ENCODE measurements around the gene MAML3.
A peak's percentile ranks its signal among the peaks of the same experiment; 100 is the strongest.

MAML3 gene

GRCh38 chr4:140153419-140153717, 616 bp downstream of the MAML3 start:
- no peak for DNase-seq

- DNase-seq = peak; percentile 42 to 50
Observed at GRCh38 chr4:140152751-140153418, 1.1 kb downstream of the MAML3 start.

GRCh38 chr4:140152013-140152703, 1.8 kb downstream of the MAML3 start:
- DNase-seq = peak; percentile 93 to 94

- peak in 1 of 2 donors; percentile 60 for DNase-seq
Observed at GRCh38 chr4:140151699-140152012, 2.3 kb downstream of the MAML3 start.

GRCh38 chr4:140150886-140151698, 2.9 kb downstream of the MAML3 start:
- peak; percentile 74 to 75 for DNase-seq

- DNase-seq = no peak
Observed at GRCh38 chr4:140150636-140150885, 3.4 kb downstream of the MAML3 start.

GRCh38 chr4:140149846-140150635, 3.9 kb downstream of the MAML3 start:
- peak; percentile 67 to 77 for DNase-seq

GRCh38 chr4:140144050-140144449, 9.9 kb downstream of the MAML3 start:
- no peak for DNase-seq

- DNase-seq = no peak
Observed at GRCh38 chr4:140141210-140141835, 12.7 kb downstream of the MAML3 start.

- DNase-seq = no peak
Observed at GRCh38 chr4:140140566-140140965, 13.4 kb downstream of the MAML3 start.

- DNase-seq = no peak
Observed at GRCh38 chr4:140138428-140138827, 15.6 kb downstream of the MAML3 start.

GRCh38 chr4:140137671-140138070, 16.3 kb downstream of the MAML3 start:
- DNase-seq = no peak

- DNase-seq = no peak
Observed at GRCh38 chr4:140136509-140136908, 17.5 kb downstream of the MAML3 start.

GRCh38 chr4:140135529-140136088, 18.4 kb downstream of the MAML3 start:
- DNase-seq = no peak

- DNase-seq = no peak
Observed at GRCh38 chr4:140134746-140135425, 19.1 kb downstream of the MAML3 start.

GRCh38 chr4:140133576-140133975, 20.4 kb downstream of the MAML3 start:
- DNase-seq = no peak

- DNase-seq = no peak
Observed at GRCh38 chr4:140131675-140132229, 22.2 kb downstream of the MAML3 start.

GRCh38 chr4:140130677-140131076, 23.3 kb downstream of the MAML3 start:
- DNase-seq = no peak

GRCh38 chr4:140127422-140127821, 26.6 kb downstream of the MAML3 start:
- no peak for DNase-seq

GRCh38 chr4:140126261-140126660, 27.7 kb downstream of the MAML3 start:
- no peak for DNase-seq

GRCh38 chr4:140125374-140125773, 28.6 kb downstream of the MAML3 start:
- no peak for DNase-seq
